Activated naive CD8-positive, alpha-beta T cell treated with anti-CD3 and anti-CD28 coated beads, Interleukin-2, amount 50 U/mL, for 16 hours (primary cell): ENCODE measurements around the gene DGKH.

Experiments used
- DNase-seq: peaks from one replicate; pipeline ENCODE4 v3.0.0-alpha.2; 2020; ENCODE audit warnings: low read depth, low spot score

The DGKH gene

DNA sequence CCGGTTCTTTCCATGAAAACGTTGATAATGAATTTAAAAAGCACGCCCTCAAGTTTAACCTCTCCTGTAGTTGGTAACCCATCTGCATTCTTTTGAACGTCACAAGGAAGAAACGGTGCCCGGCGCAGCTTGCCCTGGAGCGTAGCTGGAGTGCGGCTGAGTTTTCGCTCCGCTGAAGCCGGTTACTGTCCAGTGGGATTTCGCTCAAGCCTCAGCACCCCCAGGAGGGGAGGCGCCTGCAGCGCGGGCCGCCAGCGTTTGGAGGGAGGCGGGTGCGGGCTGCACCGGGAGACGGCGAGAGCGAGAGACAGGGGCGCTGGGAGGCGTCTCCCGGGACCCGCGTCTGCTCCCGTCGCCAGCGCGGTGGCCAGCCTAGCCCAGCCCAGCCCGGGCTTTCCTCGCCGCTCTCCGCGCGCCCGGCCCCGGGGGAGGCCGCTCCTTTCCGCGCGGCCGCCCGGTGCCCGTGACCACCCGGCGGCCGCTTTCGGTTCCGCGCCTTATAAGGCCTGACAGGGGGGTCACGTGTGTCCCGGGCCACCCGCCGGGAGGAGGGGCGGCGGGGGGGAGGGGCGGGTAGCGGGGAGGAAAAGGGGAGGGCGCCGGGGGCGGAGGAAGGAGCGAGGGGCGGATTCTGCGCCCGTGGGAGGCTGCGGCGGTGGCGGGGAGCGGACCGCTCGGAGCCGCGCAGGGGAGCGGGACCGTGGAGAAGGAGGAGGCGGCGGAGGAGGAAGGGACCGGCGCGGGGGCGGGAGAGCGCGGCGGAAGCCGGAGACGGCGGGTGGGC lies 8.3 kb upstream of the DGKH start:
- peak; percentile 78 for DNase-seq

DNA sequence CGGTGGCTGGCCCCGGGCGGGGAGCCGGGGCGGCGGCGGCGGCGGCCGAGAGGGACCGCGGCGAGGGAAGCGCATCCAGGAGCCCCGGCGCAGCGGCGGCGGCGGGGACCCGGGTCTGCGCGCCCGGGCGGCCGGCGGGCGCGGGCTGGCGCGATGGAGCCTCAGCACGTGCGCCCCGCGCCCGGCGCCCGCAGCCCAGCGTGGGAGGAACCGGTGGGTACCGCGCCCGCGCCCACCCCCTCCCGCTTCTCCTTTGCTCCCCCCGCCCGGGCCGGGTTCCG lies 7.8 kb upstream of the DGKH start:
- no peak for DNase-seq

DNA sequence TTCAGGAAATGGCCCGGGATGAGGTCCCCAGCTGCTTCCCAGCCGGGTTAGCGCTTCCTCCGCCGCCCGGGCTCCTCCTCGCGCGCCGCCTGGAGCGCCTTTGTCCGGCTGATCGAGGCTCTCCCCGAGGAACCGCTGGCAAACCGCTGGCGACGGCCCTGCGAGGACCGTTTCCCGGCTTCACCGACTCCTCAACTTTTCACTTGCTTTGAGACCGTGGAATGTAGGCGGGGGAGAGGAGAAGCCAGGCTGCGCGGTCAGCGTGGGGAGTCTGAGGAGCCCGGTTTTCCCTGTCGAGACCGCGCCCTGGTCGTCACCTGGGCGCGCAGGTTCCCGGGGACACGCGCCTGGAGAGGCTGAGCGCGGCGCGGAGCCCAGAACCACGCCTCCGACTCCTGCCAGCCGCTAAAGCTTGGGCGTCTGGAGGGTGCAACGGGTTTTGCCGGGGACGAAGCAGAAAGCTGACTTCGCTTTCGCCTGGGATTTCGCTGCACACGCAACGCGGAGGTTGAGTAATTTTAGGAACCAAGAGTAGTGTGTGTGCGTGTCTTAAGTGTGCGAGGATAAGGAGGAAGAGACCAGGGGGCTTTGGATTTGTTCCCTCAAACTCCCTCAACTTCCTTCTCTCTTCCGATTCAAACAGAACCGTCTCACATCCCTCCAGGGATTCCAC lies 7.3 kb upstream of the DGKH start:
- no peak for DNase-seq

DNA sequence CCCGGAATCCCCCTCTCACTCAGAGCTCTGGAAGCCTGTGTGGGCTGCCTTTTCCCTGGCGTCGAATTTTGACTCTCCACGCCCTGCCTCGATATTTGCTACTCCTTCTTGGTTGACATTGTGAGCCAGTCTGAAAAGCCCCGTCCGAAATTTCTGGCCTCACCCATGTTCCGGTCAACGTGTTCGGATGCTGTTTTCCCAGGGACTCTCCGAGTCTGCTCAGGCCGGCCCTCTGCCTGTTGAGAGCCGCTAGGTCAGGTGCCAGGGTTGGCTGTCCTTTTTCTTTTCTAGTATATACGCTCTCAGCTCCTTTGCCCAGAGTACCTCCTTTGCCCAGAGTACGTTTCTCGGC lies 6.8 kb upstream of the DGKH start:
- no peak for DNase-seq

DNA sequence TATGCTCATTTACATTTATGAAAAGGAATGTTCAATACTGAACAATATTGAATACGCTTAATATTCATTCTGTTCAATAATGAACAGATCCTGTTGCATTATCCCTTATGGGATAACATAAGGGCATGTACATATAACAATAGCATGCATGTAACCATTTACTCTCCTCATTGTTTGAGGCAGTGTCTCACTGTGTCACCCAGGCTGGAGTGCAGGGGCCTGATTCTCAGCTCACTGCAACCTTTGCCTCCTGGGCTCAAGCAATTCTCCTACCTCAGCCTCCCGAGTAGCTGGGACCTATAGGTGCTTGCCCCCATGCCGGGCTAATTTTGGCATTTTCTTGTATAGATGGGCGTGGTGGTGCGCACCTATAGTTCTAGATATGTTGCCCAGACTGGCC lies 4.8 kb upstream of the DGKH start:
- DNase-seq: no peak

DNA sequence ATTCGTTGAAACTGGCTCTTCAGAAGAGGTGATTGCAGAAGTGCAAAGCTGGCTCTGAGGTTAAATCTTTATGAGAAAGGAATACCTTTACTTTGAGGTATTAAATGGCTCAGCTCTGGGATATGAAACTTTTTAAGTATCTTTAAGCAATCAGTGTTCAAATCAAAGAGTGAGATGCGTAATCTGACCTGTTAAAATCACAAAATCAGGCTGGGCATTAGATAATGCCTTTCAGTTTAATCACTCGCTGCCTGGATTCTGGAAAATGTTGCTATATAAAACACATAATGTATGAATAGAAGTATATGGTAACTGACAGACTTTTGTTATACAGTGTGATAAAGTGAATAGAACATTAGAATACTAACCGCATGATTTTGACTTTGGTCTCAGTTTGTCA lies 2.0 kb upstream of the DGKH start:
- DNase-seq: no peak

DNA sequence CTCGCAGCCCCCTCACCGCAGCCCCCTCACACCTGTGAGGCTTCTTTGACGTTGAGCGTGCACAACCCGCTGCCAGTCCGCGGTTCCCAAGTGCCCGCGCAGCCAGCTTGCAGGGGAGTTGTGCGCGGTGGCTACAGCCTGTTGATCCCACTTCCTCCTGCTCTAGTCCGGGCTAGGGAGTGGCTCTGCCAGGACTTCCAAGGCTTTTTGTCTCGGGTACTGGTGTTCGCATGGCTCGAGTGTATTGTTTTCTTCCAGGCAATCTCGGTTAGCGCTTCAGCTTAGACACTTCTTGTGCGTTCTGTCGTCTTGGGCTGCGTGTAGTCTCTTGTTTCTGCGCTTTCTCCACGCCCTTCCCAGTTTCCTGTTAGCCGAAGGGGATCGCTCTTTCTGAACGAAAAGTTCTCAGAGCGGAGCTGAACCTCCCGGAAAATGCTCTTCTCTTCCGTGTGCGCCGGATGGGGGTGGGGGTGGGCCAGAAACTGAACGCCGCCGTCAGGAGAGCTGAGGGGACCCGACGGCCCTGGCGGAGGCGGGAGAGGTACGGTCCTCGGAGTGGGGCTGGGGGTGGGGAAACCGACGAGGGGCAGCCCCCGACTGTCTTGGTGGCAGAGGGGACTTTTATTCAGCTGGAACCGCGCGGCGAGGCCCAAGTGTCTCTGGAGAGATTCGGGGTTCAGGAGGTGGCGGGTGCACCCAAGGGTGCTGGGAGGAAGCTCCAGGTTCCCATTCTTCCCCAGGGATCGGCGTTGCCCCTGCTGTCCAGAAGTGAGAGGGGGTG lies 697 bp upstream of the DGKH start:
- no peak for DNase-seq

DNA sequence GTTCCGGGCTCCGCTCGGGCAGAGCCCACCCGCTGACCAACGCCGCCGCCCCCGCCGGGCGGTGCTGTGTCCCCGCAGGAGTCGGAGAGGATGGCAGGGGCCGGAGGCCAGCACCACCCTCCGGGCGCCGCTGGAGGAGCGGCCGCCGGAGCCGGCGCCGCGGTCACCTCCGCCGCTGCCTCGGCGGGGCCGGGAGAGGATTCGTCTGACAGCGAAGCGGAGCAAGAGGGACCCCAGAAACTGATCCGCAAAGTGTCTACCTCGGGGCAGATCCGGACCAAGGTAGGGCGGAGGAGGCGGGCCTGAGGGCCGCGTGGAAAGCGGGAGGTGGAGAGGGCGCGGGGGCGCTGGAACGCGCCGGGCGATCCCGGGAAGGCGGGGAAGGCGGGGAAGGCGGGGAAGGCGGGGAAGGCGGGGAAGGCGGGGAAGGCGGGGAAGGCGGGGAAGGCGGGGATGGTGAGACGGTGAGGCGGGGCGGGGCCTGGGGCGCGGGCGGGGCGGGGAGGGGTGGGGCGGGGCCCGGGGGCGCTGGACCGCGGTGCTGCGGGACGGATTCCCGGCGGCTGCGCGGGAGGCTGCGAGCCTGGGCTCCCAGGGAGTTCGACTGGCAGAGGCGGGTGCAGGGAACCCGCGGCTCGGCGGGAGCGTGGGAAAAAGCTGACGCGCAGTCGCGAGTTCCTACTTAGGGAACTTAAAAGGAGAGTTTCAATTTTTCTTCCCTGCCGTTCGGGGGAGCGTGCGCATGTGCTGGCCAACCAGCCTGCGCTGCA lies 421 bp downstream of the DGKH start:
- DNase-seq: no peak

DNA sequence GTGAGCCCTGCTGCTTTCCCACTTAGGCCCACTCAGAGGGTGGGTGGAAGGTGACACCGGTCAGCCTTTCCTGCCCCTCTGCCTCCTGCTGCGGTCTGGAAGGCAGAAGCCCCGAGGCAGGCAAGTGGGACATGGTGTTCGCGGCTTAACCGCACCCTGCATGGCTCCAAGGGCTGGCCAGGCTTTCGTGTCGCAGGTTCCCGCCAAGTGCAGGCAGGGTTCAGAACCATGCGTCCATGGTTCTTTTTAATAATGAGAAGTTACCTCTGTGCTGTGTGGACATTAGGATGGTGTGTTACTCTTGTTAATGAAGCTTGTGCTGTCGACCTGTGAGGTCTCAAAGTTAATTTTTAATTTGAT lies 986 bp downstream of the DGKH start:
- DNase-seq: no peak

DNA sequence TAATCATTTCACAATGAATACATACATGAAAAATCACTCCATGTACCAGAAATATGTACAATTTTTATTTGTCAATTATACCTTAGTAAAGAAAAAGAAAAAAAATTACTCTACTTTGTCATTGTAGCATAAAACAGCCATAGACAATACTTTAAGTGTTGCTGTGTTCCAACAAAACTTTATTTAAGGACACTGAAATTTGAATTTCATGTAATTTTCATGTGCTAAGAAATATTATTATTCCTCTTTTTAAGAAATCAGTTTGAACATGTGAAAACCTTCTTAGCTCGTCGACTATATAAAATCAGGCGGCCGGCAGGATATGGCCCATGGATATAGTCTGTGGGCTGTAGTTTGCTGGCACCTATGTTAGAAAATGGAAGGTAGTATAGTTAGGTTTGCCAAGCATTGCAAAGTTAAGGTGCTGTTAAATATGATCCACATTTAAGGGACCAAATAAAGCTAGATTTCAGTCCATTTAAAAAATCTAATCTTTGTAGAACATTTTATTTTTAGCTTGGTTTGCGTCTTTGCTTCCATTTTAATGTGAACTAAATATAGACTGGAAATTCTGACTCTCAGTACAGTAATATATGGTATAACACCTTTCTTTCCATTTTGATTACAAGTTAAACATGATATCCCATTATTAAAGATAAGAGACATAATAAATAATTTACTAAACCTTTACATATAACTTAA lies 6.5 kb downstream of the DGKH start:
- DNase-seq: no peak

DNA sequence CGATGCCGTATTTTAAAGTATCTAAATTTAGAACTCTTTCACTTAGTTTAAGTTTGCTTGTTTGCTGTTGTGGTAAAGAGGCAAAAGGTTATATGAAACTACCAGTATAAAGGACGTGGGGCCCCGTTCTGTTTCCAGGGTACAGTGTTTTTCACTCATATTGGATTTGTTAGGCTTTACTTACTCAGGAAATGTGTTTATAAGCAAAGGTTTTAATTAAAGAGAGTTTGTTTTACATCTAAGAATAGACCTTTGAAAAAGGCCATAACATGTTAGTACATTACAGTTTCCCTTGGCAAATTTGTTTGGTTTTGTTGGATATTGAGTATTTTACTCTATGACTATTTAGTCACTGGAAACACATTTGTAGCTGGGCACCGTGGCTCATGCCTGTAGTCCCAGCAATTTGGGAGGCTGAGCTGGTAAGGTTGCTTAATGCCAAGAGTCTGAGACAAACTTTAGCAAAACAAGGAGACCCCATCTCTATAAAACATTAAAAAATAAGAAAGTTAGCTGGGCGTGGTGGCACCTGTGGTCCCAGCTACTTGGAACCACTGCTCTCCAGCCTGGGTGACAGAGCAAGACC lies 7.1 kb downstream of the DGKH start:
- no peak for DNase-seq

DNA sequence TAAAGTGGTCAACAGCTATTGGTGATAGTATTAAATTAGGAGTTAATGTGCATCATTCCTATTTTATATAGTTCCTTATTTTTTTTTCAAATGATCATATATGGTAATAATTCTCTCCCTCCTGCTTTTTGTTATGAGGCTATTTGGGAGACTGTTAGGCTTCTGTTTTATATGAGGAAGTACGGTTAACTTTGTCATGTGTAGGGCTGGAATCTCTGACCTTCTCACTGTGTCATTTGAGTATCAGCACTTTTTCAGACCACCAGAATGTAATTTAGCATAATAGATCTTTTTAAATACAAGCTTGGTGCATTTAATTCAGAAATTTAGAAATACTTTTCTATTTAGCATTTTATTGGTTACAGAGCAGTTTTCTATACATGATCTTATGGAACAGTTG lies 7.7 kb downstream of the DGKH start:
- no peak for DNase-seq

DNA sequence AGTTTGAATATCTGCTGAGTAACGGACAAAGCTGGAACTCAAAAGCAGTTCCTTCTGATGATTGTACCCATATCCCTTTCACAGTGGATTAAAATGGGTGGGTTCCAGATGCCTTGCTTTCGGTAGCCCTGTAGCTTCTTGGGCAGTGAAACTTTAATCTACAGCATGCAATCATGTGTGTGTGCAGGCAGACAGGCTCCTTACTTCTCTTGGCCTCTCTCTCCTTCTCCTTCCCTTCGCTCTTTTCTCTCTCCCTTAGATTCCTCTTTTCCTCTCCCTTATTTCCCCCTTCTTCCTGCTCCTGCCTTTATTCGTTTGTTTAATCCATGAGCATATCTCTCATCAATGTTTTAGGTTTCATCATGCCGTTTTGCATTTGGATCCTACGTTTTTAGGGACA lies 8.1 kb downstream of the DGKH start:
- no peak for DNase-seq

DNA sequence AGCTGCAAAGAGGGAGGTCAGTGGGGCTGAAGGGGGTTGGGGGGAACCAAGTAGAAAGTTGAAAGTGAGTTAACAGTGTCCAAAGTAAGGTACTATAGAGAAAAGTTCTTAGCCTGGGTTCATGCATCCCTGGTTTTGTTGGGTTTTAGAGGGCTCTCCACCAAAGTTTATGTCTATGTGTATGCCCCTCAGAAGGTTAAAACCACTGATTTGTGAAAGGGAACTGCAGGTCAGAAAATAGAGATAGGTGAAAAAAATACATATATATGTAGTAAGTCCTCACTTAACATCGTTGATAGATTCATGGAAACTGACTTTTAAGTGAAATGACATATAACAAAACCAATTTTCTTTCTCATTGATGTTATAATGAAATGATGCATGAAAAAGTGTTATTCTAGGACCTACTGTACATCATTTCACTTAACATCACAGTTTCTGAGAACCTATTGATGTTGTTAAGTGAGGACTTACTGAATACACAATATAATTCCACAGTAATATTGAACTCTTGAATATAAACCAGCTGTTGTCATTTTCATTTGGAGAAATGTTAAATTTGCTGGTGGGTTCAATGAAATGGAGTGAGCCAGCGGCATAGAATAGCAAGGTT lies 9.6 kb downstream of the DGKH start:
- DNase-seq: no peak

DNA sequence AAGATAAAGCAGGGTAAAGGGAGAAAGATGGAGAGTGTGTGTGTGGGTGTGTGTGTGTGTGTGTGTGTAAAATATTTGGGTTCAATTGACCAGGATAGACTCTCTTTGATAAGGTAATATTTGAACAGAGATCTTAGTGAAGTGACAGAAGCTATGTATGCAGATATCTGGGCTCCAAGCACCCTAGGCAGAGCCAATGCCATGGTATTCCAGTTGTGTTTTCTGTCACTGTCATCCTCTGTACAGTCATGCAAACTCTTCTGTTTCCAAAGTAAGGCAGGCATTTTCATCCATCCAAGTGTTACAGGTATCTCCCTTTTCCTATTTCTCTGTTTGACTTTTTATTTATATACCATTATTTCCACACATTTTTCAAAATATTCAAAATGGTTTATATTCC lies 13.5 kb downstream of the DGKH start:
- no peak for DNase-seq

DNA sequence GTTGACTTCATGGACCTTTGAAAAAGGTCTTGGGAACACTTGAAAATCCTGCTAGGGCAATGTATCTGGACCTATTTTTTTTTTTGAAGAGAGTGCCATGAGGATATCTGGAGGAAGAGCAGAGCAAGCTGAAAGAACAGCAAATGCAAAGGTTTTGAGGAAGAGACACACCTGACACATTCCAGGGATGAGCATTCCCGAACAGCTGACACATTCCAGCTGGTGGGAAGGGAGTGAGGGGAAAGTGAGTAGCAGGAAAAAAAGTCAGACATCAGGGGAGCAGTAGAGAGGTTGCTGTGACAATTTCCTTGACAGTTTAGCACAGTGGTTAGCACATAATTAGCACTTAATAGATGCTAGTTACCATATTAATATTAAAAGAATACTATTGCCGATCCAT lies 14.7 kb downstream of the DGKH start:
- no peak for DNase-seq

DNA sequence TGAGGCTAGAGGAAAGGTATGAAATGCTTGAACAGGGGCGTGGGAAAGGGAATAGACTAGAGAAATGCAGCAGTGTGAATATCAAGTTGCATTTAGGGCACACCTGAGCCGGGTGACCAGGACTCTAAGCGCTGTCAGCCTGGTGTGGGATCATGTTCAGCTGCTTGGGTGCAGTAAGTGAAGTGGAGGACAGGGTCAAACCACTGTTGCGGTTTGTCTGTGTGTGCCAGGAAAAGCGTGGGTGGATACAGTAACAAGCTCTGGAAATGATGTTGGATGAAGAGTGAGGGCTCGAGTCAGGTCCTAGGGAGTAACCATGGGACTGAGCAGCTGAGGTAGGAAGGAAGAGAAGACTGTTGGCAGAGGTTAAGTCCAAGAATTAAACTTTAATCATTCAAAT lies 15.8 kb downstream of the DGKH start:
- DNase-seq: no peak

DNA sequence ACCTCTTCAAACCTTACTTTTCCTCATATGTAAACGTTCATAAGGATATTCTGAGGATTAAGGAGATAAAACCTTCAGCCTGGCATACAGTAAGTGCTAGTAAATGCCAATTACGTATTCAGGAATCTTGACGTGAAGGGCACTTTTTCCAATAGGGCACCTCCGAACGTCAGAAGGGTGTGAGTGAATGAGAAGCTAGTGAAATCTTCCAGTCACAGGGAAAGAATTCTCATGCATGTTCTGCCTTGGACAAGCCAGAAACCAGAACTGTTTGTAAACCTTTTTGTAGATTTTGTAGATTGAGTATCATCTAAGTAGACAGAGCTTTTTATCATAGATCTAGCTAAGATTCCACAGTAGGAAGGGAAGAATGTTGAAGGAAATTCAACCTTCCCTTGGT lies 16.5 kb downstream of the DGKH start:
- no peak for DNase-seq

DNA sequence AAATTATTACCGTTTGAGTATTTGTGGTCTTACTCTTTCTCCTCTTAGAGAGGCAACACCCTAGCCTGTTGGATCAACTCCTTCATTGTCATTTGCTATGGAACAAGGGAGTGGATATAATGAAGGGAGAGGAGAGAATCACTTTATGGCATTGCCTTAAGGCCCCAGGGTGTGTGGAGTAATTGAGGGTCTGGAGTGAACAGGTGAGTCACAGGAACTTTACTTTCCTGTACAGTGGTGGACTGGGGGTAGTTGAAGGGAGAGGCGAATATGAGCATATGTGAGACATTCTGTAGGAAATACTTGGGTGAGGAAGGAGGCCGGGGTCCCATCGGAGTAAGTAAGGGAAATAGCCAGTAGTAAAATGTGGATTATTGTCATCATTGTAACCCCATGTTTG lies 17.0 kb downstream of the DGKH start:
- no peak for DNase-seq

DNA sequence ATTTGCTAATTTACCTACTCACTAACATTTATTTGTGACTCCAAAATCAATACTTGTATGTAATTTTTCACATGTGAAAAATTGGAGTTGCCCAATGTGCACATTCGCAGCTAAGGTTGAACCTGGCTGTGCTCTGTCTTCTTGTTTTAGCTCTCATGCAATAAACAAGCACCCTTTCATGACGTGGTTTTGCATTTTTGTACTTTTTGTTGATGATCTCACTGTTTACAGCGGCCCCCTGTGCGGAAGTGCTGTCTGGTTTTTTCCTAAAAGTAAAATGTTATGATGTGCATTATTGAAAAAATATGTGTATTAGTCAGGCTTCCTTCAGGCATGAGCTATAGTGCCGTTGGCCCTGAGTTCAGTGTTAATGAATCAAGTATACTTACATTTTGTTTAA lies 18.1 kb downstream of the DGKH start:
- DNase-seq: no peak

DNA sequence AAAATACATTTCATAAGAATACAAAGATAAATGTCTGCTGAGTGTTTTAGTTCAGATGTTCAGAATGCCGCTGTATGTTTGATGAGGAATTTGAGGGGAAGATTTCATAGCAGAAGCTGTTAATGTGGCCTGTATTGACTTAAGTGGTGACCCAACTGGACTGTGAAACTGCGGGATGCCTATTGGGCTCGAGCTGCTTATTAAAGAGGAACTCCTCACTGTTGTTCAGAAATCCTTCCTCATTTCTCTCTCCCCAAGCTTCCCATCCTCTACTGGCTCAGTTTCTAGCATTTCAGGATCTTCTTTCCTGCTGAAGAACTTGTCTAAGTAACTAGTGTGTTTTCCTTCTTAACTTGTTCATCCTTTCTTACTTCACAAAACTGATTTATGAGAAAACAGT lies 20.4 kb downstream of the DGKH start:
- DNase-seq: no peak
